Measurements from ENCODE around the gene UBE2QL1.

The UBE2QL1 gene

GRCh38 chr5:6541256-6542013 lies 92.8 kb downstream of the UBE2QL1 start:
- DNase-seq, result no peak

GRCh38 chr5:6542421-6543345 lies 94.0 kb downstream of the UBE2QL1 start:
- no peak for DNase-seq

DNA sequence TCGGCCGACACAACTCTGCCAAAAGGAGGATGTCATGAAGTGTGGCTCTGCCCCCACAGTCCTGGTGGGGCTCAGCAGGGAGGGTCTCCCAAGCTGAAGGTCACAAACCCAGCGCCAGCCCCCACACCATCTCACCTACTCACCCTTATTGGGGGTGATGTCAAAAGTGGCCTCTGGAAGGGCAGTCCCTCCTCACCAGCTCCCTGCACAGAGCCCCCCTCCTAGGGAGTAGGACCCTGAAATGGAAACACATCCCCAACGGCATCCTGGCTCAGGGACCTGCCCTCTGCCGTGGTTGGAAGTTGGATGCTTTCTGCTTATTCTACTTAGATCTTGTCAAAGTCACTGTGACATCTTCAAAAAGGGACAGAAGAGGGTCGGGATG lies 94.7 kb downstream of the UBE2QL1 start:
- DNase-seq, result no peak

DNA sequence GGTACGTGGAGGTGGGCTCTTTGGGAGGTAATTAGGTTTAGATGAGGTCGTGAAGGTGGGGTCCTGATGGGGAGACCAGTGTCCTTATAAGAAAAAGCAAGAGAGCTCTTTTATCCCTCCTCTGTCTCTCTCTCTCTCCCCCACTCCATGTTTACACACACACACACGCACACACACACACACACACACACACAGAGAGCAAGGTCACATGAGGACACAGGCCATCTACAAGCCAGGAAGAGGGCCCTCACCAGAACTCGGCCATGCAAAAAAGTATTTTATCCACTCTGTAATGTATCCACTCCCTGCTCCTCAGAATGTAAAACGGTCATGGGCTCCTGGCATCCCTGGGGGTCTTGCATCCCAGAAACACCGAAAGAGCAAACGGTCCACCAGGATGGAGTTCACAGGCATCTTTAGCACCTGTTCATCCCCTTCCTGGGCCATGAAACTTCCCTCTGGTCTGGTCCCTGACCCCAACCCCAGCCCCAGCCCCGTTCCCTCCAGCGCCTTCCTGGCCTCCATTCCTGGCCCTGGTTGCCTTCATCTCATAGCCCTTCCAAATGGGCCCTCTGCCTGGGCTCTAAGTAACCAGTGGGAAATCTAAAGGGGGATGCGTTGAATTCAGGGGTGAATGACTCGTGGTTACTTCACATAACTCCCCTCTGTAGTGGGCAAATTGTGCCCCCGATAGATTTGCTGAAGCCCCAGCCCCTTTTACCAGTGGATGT lies 95.3 kb downstream of the UBE2QL1 start:
- no peak for DNase-seq
